Subcutaneous abdominal adipose tissue (tissue), 5 donors: ENCODE data around the gene ZNF202.
"Not testable (repeated sequence)": the region's sequence is repeated elsewhere in the genome, so short reads cannot be mapped to it uniquely, and the experiment has no call there.

Source experiments
- H3K27ac ChIP-seq: one replicate; pipeline ENCODE4 v1.7.0; 2013; ENCODE audit warnings: low read depth, mild to moderate bottlenecking, inconsistent platforms, low read length, moderate library complexity
- H3K27me3 ChIP-seq, 5 donors: one replicate each; pipeline ENCODE4 v1.7.0; 2013; ENCODE audit warnings: low read length in 5 of 5, inconsistent platforms in 1 of 5; ENCODE audit not compliant: control insufficient read depth in 5 of 5, insufficient read depth in 4 of 5
- H3K36me3 ChIP-seq, 5 donors: one replicate each; pipeline ENCODE4 v1.7.0; 2013; ENCODE audit warnings: low read length in 5 of 5; ENCODE audit not compliant: control insufficient read depth in 5 of 5, insufficient read depth in 5 of 5
- H3K4me1 ChIP-seq, 5 donors: one replicate each; pipeline ENCODE4 v1.7.0; 2013; ENCODE audit warnings: low read length in 5 of 5, mild to moderate bottlenecking in 3 of 5, moderate library complexity in 1 of 5; ENCODE audit not compliant: control insufficient read depth in 5 of 5, insufficient read depth in 5 of 5
- H3K4me3 ChIP-seq, 5 donors: one replicate each; pipeline ENCODE4 v1.7.0; 2013; ENCODE audit warnings: low read length in 5 of 5, low read depth in 1 of 5
- H3K9ac ChIP-seq, 5 donors: one replicate each; pipeline ENCODE4 v1.7.0; 2013; ENCODE audit warnings: low read length in 5 of 5, mild to moderate bottlenecking in 4 of 5, moderate library complexity in 3 of 5
- H3K9me3 ChIP-seq, 5 donors: one replicate each; pipeline ENCODE4 v1.7.0; 2013; ENCODE audit warnings: low read length in 5 of 5; ENCODE audit not compliant: control insufficient read depth in 5 of 5
- donor health status: healthy.
- donor health status: healthy.
- donor health status: healthy.
- donor health status: healthy.
- donor health status: healthy.

ZNF202 gene

GRCh38 chr11:123712627-123713026, 28.8 kb downstream of the ZNF202 start:
- not testable (repeated sequence) for H3K9ac ChIP-seq, H3K9me3 ChIP-seq, H3K4me3 ChIP-seq, H3K27me3 ChIP-seq, H3K36me3 ChIP-seq, H3K4me1 ChIP-seq, H3K27ac ChIP-seq

- Histone ChIP-seq H3K9me3 (no peaks in the 10 kb centered on the region), H3K27ac (no peak overlapping the region), H3K4me3 (no peak overlapping the region), H3K9ac (no peak overlapping the region), H3K4me1 (peaks cover 0 to 3% (median 0%) of the 10 kb centered on the region in 5 donors), H3K27me3 (peaks cover 0 to 4% (median 0%) of the 10 kb centered on the region in 5 donors), H3K36me3 (no peaks in the 10 kb centered on the region)
Measured at GRCh38 chr11:123707606-123708205, 33.8 kb downstream of the ZNF202 start.

- Histone ChIP-seq H3K36me3 (no peaks in the 10 kb centered on the region), H3K4me3 (no peak overlapping the region), H3K27ac (no peak overlapping the region), H3K4me1 (peaks cover 0 to 3% (median 0%) of the 10 kb centered on the region in 5 donors), H3K27me3 (peaks cover 0 to 4% (median 0%) of the 10 kb centered on the region in 5 donors), H3K9ac (no peak overlapping the region), H3K9me3 (no peaks in the 10 kb centered on the region)
Measured at GRCh38 chr11:123707206-123707605, 34.3 kb downstream of the ZNF202 start.

GRCh38 chr11:123704341-123704740, 37.1 kb downstream of the ZNF202 start:
- Histone ChIP-seq H3K27ac (no peak overlapping the region), H3K4me1 (peaks cover 0 to 6% (median 0%) of the 10 kb centered on the region in 5 donors), H3K36me3 (no peaks in the 10 kb centered on the region), H3K9ac (no peak overlapping the region), H3K4me3 (no peak overlapping the region), H3K27me3 (peaks cover 0 to 6% (median 0%) of the 10 kb centered on the region in 5 donors), H3K9me3 (no peaks in the 10 kb centered on the region)

- no peak overlapping the region for H3K4me3 ChIP-seq
- H3K9ac ChIP-seq, result no peak overlapping the region
- peaks cover 0 to 6% (median 0%) of the 10 kb centered on the region in 5 donors for H3K4me1 ChIP-seq
- no peaks in the 10 kb centered on the region for H3K36me3 ChIP-seq
- H3K27me3 ChIP-seq, result peaks cover 0 to 4% (median 3%) of the 10 kb centered on the region in 5 donors
- H3K9me3 ChIP-seq, result no peaks in the 10 kb centered on the region
- no peak overlapping the region for H3K27ac ChIP-seq
Measured at GRCh38 chr11:123702696-123703095, 38.8 kb downstream of the ZNF202 start.

GRCh38 chr11:123702139-123702538, 39.3 kb downstream of the ZNF202 start:
- no peak overlapping the region for H3K4me3 ChIP-seq
- H3K27ac ChIP-seq, result no peak overlapping the region
- no peak overlapping the region for H3K9ac ChIP-seq
- H3K4me1 ChIP-seq, result peaks cover 0 to 6% (median 0%) of the 10 kb centered on the region in 5 donors
- H3K36me3 ChIP-seq, result no peaks in the 10 kb centered on the region
- H3K9me3 ChIP-seq, result no peaks in the 10 kb centered on the region
- peaks cover 0 to 4% (median 3%) of the 10 kb centered on the region in 5 donors for H3K27me3 ChIP-seq

GRCh38 chr11:123700772-123701171, 40.7 kb downstream of the ZNF202 start:
- Histone ChIP-seq H3K4me1 (peaks cover 0 to 6% (median 0%) of the 10 kb centered on the region in 5 donors), H3K4me3 (no peak overlapping the region), H3K9me3 (no peaks in the 10 kb centered on the region), H3K27me3 (peaks cover 0 to 4% (median 3%) of the 10 kb centered on the region in 5 donors), H3K36me3 (no peaks in the 10 kb centered on the region), H3K9ac (no peak overlapping the region), H3K27ac (no peak overlapping the region)

GRCh38 chr11:123698546-123699127, 42.8 kb downstream of the ZNF202 start:
- Histone ChIP-seq H3K4me3 (no peak overlapping the region), H3K9me3 (no peaks in the 10 kb centered on the region)

GRCh38 chr11:123696183-123696582, 45.3 kb downstream of the ZNF202 start:
- no peaks in the 10 kb centered on the region for H3K9me3 ChIP-seq
- no peaks in the 10 kb centered on the region for H3K4me1 ChIP-seq
- no peaks in the 10 kb centered on the region for H3K36me3 ChIP-seq
- no peak overlapping the region for H3K4me3 ChIP-seq
- H3K9ac ChIP-seq, result no peak overlapping the region
- no peak overlapping the region for H3K27ac ChIP-seq
- peaks cover 0 to 4% (median 0%) of the 10 kb centered on the region in 5 donors for H3K27me3 ChIP-seq

More at GRCh38 chr11:123698546-123699127, 42.8 kb downstream of the ZNF202 start:
- Histone ChIP-seq H3K27me3 (peaks cover 0 to 4% (median 3%) of the 10 kb centered on the region in 5 donors), H3K9ac (no peak overlapping the region), H3K36me3 (no peaks in the 10 kb centered on the region), H3K4me1 (peaks cover 0 to 6% (median 0%) of the 10 kb centered on the region in 5 donors), H3K27ac (no peak overlapping the region)

- Histone ChIP-seq H3K27me3 (peaks cover 0 to 4% (median 2%) of the 10 kb centered on the region in 5 donors), H3K9me3 (no peaks in the 10 kb centered on the region), H3K4me1 (no peaks in the 10 kb centered on the region), H3K27ac (no peak overlapping the region), H3K4me3 (no peak overlapping the region), H3K9ac (no peak overlapping the region), H3K36me3 (no peaks in the 10 kb centered on the region)
Measured at GRCh38 chr11:123695231-123695630, 46.2 kb downstream of the ZNF202 start.
